IMR-90 (cell line): ENCODE measurements around the gene ZFYVE1. TPM values are rescaled to one million over a fixed set of nuclear protein-coding genes. Genes with fewer than 3 reads are reported as not detected.
A peak's percentile ranks its signal among the peaks of the same experiment; 100 is the strongest.

ENCODE experiments used
- ATAC-seq: fragments of 200-7000 bp; cut with Tn5 transposase; 2 replicates; pipeline ENCODE4 v1.9.1; 2020; ENCODE audit warnings: low read depth, mild to moderate bottlenecking, moderate library complexity
- BruUV-seq: library from RNA; stranded (reverse); fragments of 400-500 nt; replicated peaks from 2 replicates; lab custom pipeline; 2021; lab: Mats Ljungman, UMichigan
- CTCF ChIA-PET: fragments of 300-600 bp; formaldehyde crosslinking; extraction: SDS; loops from one replicate; lab custom pipeline; 2021; ENCODE audit warnings: antibody characterized with exemption; lab: Yijun Ruan, JAX
- POLR2A ChIA-PET: fragments of 300-600 bp; sonication (Branson Sonifier 250); formaldehyde crosslinking; loops from one replicate; lab custom pipeline; 2022; ENCODE audit warnings: antibody characterized with exemption; ENCODE audit not compliant: unreplicated experiment; lab: Charles Lee
- DNase-seq: peaks from one replicate; pipeline ENCODE4 v3.0.0; 2013
- H2AFZ ChIP-seq: replicated peaks from 2 replicates; pipeline ENCODE3; 2013; ENCODE audit warnings: low read length, mild to moderate bottlenecking; ENCODE audit not compliant: poor library complexity
- H2AK5ac ChIP-seq: 2 replicates; pipeline ENCODE4 v1.6.1; 2013; ENCODE audit warnings: low read depth, low read length, inconsistent platforms
- H2AK9ac ChIP-seq: replicated peaks from 2 replicates; pipeline ENCODE3; 2013; ENCODE audit warnings: mild to moderate bottlenecking, low read depth, low read length, moderate library complexity; ENCODE audit not compliant: poor library complexity
- H2BK120ac ChIP-seq: 2 replicates; pipeline ENCODE4 v1.6.1; 2013; ENCODE audit warnings: low read depth, low read length, inconsistent platforms
- H2BK15ac ChIP-seq: 3 replicates; pipeline ENCODE4 v1.6.1; 2013; ENCODE audit warnings: low read depth, low read length, inconsistent platforms
- H2BK20ac ChIP-seq: 2 replicates; pipeline ENCODE4 v1.6.1; 2013; ENCODE audit warnings: low read depth, mild to moderate bottlenecking, inconsistent platforms, low read length, moderate library complexity
- H2BK5ac ChIP-seq: 2 replicates; pipeline ENCODE4 v1.6.1; 2013; ENCODE audit warnings: mild to moderate bottlenecking, low read depth, low read length, inconsistent platforms; ENCODE audit not compliant: poor library complexity, severe bottlenecking
- H3K14ac ChIP-seq: replicated peaks from 2 replicates; pipeline ENCODE4 v1.6.1; 2013; ENCODE audit warnings: low read depth, low read length, inconsistent platforms
- H3K18ac ChIP-seq: 2 replicates; pipeline ENCODE4 v1.6.1; 2013; ENCODE audit warnings: low read depth, low read length, control low read depth
- H3K23ac ChIP-seq: 2 replicates; pipeline ENCODE4 v1.6.1; 2013; ENCODE audit warnings: low read depth, low read length, inconsistent platforms
- H3K27ac ChIP-seq: 2 replicates; pipeline ENCODE4 v1.5.1; 2013; ENCODE audit warnings: mild to moderate bottlenecking, control low read depth, low read length; ENCODE audit not compliant: insufficient read depth
- H3K27me3 ChIP-seq: 2 replicates; pipeline ENCODE4 v1.6.1; 2013; ENCODE audit warnings: low read length; ENCODE audit not compliant: control insufficient read depth, insufficient read depth
- H3K36me3 ChIP-seq: 2 replicates; pipeline ENCODE4 v1.6.1; 2013; ENCODE audit warnings: low read length, mixed read lengths; ENCODE audit not compliant: control insufficient read depth, insufficient read depth
- H3K4ac ChIP-seq: 2 replicates; pipeline ENCODE4 v1.6.1; 2013; ENCODE audit warnings: low read depth, low read length, inconsistent platforms
- H3K4me1 ChIP-seq: 2 replicates; pipeline ENCODE4 v1.6.1; 2013; ENCODE audit warnings: low read length, mixed read lengths; ENCODE audit not compliant: control insufficient read depth, insufficient read depth
- H3K4me2 ChIP-seq: 2 replicates; pipeline ENCODE4 v1.6.1; 2013; ENCODE audit warnings: low read depth, mild to moderate bottlenecking, control low read depth, low read length, moderate library complexity
- H3K4me3 ChIP-seq: 2 replicates; pipeline ENCODE4 v1.5.1; 2013; ENCODE audit warnings: low read depth, mild to moderate bottlenecking, control low read depth, low read length, moderate library complexity; ENCODE audit not compliant: insufficient read depth
- H3K56ac ChIP-seq: 2 replicates; pipeline ENCODE4 v1.6.1; 2013; ENCODE audit warnings: low read length, inconsistent platforms; ENCODE audit not compliant: insufficient read depth; ENCODE audit errors: extremely low read depth
- H3K79me1 ChIP-seq, 2 experiments: 2 replicates each; pipeline ENCODE4 v1.6.1; 2013; ENCODE audit warnings: low read length in 2 of 2, inconsistent platforms in 1 of 2, low read depth in 1 of 2
- H3K9ac ChIP-seq: 2 replicates; pipeline ENCODE4 v1.6.1; 2013; ENCODE audit warnings: low read depth, low read length, control low read depth
- H3K9me1 ChIP-seq: 2 replicates; pipeline ENCODE4 v1.6.1; 2013; ENCODE audit warnings: low read length, inconsistent platforms; ENCODE audit not compliant: insufficient read depth
- H3K9me3 ChIP-seq: 2 replicates; pipeline ENCODE4 v1.6.1; 2013; ENCODE audit warnings: low read length; ENCODE audit not compliant: control insufficient read depth, insufficient read depth
- H4K20me1 ChIP-seq: 2 replicates; pipeline ENCODE4 v1.6.1; 2013; ENCODE audit warnings: low read length, inconsistent platforms; ENCODE audit not compliant: insufficient read depth
- H4K5ac ChIP-seq: 2 replicates; pipeline ENCODE4 v1.6.1; 2013; ENCODE audit warnings: mild to moderate bottlenecking, low read depth, low read length, control low read depth
- H4K8ac ChIP-seq, 2 experiments: 2 replicates each; pipeline ENCODE4 v1.6.1; 2013; ENCODE audit warnings: low read depth in 2 of 2, low read length in 2 of 2, control low read depth in 1 of 2, inconsistent platforms in 1 of 2
- H4K91ac ChIP-seq: 2 replicates; pipeline ENCODE4 v1.6.1; 2013; ENCODE audit warnings: low read depth, low read length, inconsistent platforms; ENCODE audit not compliant: insufficient read depth
- BHLHE40 ChIP-seq: fragments of 150-350 bp; IDR thresholded peaks from 2 replicates; pipeline ENCODE4 v1.6.1; 2016; ENCODE audit warnings: mild to moderate bottlenecking, low read depth, low read length
- CEBPB ChIP-seq: IDR thresholded peaks from 2 replicates; pipeline ENCODE4 v1.6.1; 2012; ENCODE audit warnings: low read depth, low read length, improper control_type of control experiment
- CHD1 ChIP-seq: IDR thresholded peaks from 2 replicates; pipeline ENCODE4 v1.6.1; 2012; ENCODE audit warnings: low read depth, low read length, improper control_type of control experiment
- CTCF ChIP-seq: conservative IDR thresholded peaks from 2 replicates; pipeline ENCODE4 v1.5.1; 2012; ENCODE audit warnings: mild to moderate bottlenecking, low read depth, low read length, improper control_type of control experiment
- ELK1 ChIP-seq: fragments of 150-350 bp; IDR thresholded peaks from 2 replicates; pipeline ENCODE4 v1.6.1; 2016; ENCODE audit warnings: low read depth, mild to moderate bottlenecking, low read length, moderate library complexity, borderline replicate concordance
- FOS ChIP-seq: fragments of 150-350 bp; IDR thresholded peaks from 2 replicates; pipeline ENCODE4 v1.6.1; 2016; ENCODE audit warnings: low read depth, low read length
- MAFK ChIP-seq: IDR thresholded peaks from 2 replicates; pipeline ENCODE4 v1.6.1; 2012; ENCODE audit warnings: low read depth, low read length, improper control_type of control experiment
- MAZ ChIP-seq: IDR thresholded peaks from 2 replicates; pipeline ENCODE4 v1.6.1; 2012; ENCODE audit warnings: low read depth, mild to moderate bottlenecking, low read length, improper control_type of control experiment, moderate library complexity, borderline replicate concordance
- MXI1 ChIP-seq: IDR thresholded peaks from 2 replicates; pipeline ENCODE4 v1.6.1; 2012; ENCODE audit warnings: low read depth, mild to moderate bottlenecking, low read length, moderate library complexity, borderline replicate concordance
- NFE2L2 ChIP-seq: fragments of 150-350 bp; IDR thresholded peaks from 2 replicates; pipeline ENCODE4 v1.6.1; 2016; ENCODE audit warnings: low read depth, mild to moderate bottlenecking, low read length
- POLR2A ChIP-seq: IDR thresholded peaks from 2 replicates; pipeline ENCODE4 v1.6.1; 2012; ENCODE audit warnings: mild to moderate bottlenecking, low read depth, low read length
- RAD21 ChIP-seq: IDR thresholded peaks from 2 replicates; pipeline ENCODE4 v1.6.1; 2012; ENCODE audit warnings: low read length, improper control_type of control experiment
- RCOR1 ChIP-seq: IDR thresholded peaks from 2 replicates; pipeline ENCODE4 v1.6.1; 2012; ENCODE audit warnings: mild to moderate bottlenecking, low read length, improper control_type of control experiment; ENCODE audit not compliant: insufficient replicate concordance
- RFX5 ChIP-seq: IDR thresholded peaks from 2 replicates; pipeline ENCODE4 v1.8.0; 2012; ENCODE audit warnings: low read depth, mild to moderate bottlenecking, low read length, moderate library complexity
- SMC3 ChIP-seq: fragments of 150-350 bp; IDR thresholded peaks from 2 replicates; pipeline ENCODE4 v1.6.1; 2016; ENCODE audit warnings: low read depth, mild to moderate bottlenecking, antibody characterized with exemption, low read length, moderate library complexity
- USF2 ChIP-seq: fragments of 150-350 bp; IDR thresholded peaks from 2 replicates; pipeline ENCODE4 v1.6.1; 2017; ENCODE audit warnings: mild to moderate bottlenecking, antibody characterized with exemption, low read length, low read depth
- WGBS, 2 experiments: methylation state at CpG; one replicate each; pipeline versions ENCODE4 v1.1.5 to v1.1.7; 2013; ENCODE audit warnings: missing lambda C conversion rate in 2 of 2; ENCODE audit not compliant: insufficient read length in 1 of 2; ENCODE audit errors: extremely low coverage in 2 of 2; 5-methylcytosine and 5-hydroxymethylcytosine counted together
- dilution Hi-C: fragments of 300-500 bp; cut with HindIII; formaldehyde crosslinking; loops from one replicate; pipeline ENCODE4 v1.14.3; 2018; ENCODE audit warnings: low sequenced_read_pairs; ENCODE audit not compliant: unreplicated experiment
- in situ Hi-C: fragments of 300-500 bp; cut with MboI; formaldehyde crosslinking; loops from 3 replicates; pipeline ENCODE4 v1.14.3; 2019; ENCODE audit warnings: low sequenced_read_pairs, inconsistent platforms, mixed read lengths
- intact Hi-C: fragments of 100-400 bp; cut with micrococcal nuclease; formaldehyde crosslinking; loops from 2 replicates; pipeline ENCODE4 v1.10.0; 2022
- polyA plus RNA-seq, 3 experiments: library from polyadenylated mRNA; depleted of rRNA; stranded (reverse); fragments of >200 nt; gene quantifications; 2 replicates each; pipeline ENCODE4 v1.2.3, GENCODE V29; 2012; ENCODE audit warnings: low replicate concordance in 1 of 3
- total RNA-seq: library from RNA; depleted of rRNA; stranded (reverse); fragments of >200 nt; gene quantifications from 2 replicates; pipeline ENCODE4 v1.2.3, GENCODE V29; 2012

ZFYVE1 gene
- total and polyA plus RNA-seq, 2 of the 4 experiments (the other 2 are of a cell fraction) = 12.2 to 14.2 TPM

DNA sequence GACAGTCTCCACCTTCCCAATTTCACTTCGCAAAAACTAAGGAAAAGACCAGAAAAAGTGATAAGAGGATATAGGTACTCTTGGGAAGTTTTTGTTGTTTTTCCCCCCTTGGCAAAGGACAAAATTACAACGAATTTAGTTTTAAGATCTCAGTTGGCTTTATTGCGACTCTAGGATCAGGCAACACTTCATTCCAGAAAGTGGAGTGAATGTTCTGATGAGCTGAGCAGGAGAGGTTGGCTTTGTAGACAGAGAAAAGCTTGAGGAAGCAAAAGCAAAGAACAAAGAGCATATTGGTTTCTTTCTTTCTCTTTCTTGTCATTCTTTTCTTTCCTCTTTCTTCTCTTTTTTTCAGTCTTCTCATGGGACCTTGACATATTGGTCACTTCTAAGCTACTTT lies 640 bp upstream of the ZFYVE1 start:
- peaks cover 14 to 32% of the 10 kb centered on the region in 2 experiments for H3K79me1 ChIP-seq
- H3K9me1 ChIP-seq = peaks cover 7% of the 10 kb centered on the region; the same call in 1 of the 2 replicates
- H2AK5ac ChIP-seq = no peak overlapping the region
- peak overlapping the region; percentile 46 for H3K4me3 ChIP-seq
- no peak for TF ChIP-seq CHD1
- TF ChIP-seq SMC3 = no peak
- no peak for TF ChIP-seq POLR2A
- no peak for TF ChIP-seq CTCF
- no peak for TF ChIP-seq MXI1
- TF ChIP-seq BHLHE40 = no peak
- no peak for TF ChIP-seq MAZ
- TF ChIP-seq USF2 = no peak
- no peak for TF ChIP-seq RCOR1
- TF ChIP-seq MAFK = no peak
- no peak for TF ChIP-seq ELK1
- no peak for TF ChIP-seq FOS
- no peak for TF ChIP-seq RAD21
- no peak for TF ChIP-seq CEBPB
- no peak for TF ChIP-seq NFE2L2
- TF ChIP-seq RFX5 = no peak
- no peak overlapping the region for H3K56ac ChIP-seq
- H3K9ac ChIP-seq = no peak overlapping the region
- ATAC-seq = no peak
- peak overlapping the region; percentile 35; the same call in 1 of the 2 replicates for H3K4ac ChIP-seq
- no peaks in the 10 kb centered on the region for H3K4me1 ChIP-seq
- no peaks in the 10 kb centered on the region for H3K9me3 ChIP-seq
- H2BK5ac ChIP-seq = peak overlapping the region; percentile 8
- ChIA-PET POLR2A (interaction anchor here (0.6 to 0.9 kb wide), 2 partner anchors 30 to 49 kb away, joined by 3 to 5 read pairs; partner anchors contain the start of gene RBM25), CTCF (no interaction called here)
- H2BK15ac ChIP-seq = no peak overlapping the region
- no peak overlapping the region for H3K23ac ChIP-seq
- BruUV-seq = no TSS peak
- H2AFZ ChIP-seq = peak overlapping the region; percentile 100
- no peak overlapping the region for H3K27ac ChIP-seq
- H3K36me3 ChIP-seq = peaks cover 17% of the 10 kb centered on the region
- H4K91ac ChIP-seq = no peak overlapping the region
- peak overlapping the region; percentile 45; the same call in 1 of the 2 replicates for H4K5ac ChIP-seq
- H4K20me1 ChIP-seq = peaks cover 15% of the 10 kb centered on the region; the same call in 1 of the 2 replicates
- no peak overlapping the region for H2AK9ac ChIP-seq
- H3K14ac ChIP-seq = peak overlapping the region; percentile 62; the same call in 1 of the 2 replicates
- DNase-seq = no peak
- peak overlapping the region; percentile 14 to 90 for H4K8ac ChIP-seq
- H3K18ac ChIP-seq = no peak overlapping the region
- no CpG with 5 or more reads among the region's 3 CpGs for WGBS, 2 experiments
- H3K4me2 ChIP-seq = peak overlapping the region; percentile 73
- in situ Hi-C loops = no loop called here
- H3K27me3 ChIP-seq = no peaks in the 10 kb centered on the region
- intact Hi-C loops = loop anchor here (1.0 kb wide), 1 partner anchor 31 kb away; the partner anchor contains the start of gene RBM25
- dilution Hi-C loops = no loop called here
- H2BK20ac ChIP-seq = peak overlapping the region; percentile 16; the same call in 1 of the 2 replicates
- no peak overlapping the region for H2BK120ac ChIP-seq
